NCI-H2107 treated with DMSO at 0.1 percent for 48 hours (cell line): ENCODE results near the gene KIF17.

Experiments
- DNase-seq: peaks from one replicate; lab custom pipeline; 2025; ENCODE audit not compliant: unreplicated experiment; lab: John Stamatoyannopoulos, UW

KIF17 gene

DNA sequence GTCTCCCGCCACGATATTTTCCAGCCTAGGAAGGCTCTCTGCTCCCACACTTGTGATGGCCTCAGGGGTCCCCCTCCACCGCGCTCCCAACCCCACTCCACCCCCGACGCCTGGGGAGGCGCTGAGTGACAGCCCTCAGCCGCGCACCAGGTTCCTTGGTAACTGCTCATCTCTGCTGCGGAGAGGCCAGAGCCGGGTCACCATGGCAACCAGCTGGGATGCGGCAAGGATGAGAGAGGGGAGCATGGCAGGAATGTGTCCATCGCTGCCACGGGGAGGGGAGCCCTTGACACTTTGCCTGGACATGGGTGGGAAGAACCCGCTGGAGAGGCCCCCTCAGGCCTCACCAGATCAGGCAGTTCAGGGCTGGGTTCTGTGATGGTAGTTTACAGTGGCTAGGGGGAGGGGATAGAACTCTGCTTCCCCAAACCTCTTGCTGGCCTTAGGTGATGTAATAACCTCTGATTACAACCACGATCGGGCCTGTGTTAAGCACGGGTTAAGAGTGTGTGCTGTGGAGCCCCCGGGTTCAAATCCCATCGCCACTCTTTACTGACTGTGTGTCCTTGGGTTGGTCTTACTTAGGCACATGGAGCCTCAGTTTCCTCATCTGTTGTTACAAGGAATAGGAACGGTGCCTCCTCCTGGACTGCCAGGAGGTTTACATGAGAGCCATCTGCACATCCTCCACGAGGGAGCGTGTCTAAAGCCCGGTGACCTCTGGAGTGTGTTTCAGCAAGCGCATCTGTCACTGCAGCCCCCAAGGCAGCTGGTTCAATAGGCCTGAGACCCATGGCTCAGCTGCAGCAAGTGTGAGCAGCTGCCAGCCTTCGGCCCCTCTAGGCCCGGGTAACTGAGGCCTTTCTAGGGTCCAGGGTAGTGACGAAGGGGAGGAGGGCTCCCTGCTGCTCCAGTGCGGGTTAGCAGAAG lies 6.3 kb downstream of the KIF17 start:
- DNase-seq, result no peak

DNA sequence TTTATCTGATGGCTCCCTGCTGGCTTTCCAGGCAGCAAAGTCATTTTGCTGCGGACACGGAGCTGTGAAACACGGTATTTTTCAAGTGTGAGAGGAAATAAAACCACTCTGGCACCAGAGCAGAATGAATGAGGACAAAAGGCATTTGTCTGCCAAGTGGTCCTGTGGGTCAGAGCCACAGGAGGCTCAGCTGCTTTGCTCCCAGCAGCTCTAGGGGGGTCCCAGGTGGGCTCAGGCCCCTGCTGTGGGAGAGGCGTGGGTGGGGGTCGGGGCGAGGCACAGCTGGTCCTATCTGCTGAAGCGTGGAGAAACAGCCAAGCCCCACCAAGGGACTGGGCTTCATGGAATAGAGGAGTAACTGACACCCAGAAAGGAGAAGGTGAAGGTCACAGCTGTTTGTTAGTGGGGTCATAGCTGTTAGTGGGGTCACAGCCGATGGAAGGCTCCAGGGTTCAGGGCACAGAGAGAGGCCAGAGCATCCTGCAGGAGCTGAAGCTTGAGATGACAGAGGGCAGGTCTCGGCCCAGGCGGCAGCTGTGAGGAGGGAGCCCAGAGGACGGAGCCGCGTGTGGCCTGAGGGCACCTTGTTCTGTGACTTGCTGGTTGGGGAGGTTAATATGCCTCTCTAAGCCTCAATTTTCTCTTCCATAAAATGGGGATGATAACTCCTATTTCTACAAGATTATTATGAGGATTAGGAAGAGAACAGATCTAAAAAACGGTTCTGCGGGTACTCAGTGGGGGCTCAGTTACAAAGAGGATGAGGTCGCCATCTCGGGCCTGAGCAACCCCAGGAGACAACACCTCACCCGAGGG lies 7.1 kb downstream of the KIF17 start:
- DNase-seq, result peak; percentile 57

DNA sequence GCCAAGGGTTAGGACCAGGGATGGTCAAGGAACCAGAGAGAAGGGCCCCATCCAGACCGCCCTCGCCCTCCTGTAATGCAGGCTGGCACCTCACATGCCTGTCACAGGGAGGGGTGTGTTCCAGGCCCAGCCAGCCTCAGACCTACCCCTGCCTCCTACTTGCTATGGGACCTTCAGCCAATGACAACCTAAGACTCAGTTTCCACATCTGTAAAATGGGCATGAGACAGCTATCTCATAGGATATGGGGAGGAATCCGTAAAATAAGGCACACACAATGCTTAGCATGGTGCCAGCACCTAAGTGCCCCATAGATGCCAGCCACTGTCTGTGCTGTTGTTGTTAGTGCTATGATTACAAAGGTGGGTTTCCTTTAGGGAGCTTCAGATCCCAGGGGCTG lies 7.9 kb downstream of the KIF17 start:
- no peak for DNase-seq

GRCh38 chr1:20708891-20709290 lies 8.9 kb downstream of the KIF17 start:
- no peak for DNase-seq

- DNase-seq, result no peak
These were observed 9.8 kb downstream of the KIF17 start for GRCh38 chr1:20708057-20708456.

- DNase-seq, result no peak
These were observed 11.0 kb downstream of the KIF17 start for GRCh38 chr1:20706841-20707240.

DNA sequence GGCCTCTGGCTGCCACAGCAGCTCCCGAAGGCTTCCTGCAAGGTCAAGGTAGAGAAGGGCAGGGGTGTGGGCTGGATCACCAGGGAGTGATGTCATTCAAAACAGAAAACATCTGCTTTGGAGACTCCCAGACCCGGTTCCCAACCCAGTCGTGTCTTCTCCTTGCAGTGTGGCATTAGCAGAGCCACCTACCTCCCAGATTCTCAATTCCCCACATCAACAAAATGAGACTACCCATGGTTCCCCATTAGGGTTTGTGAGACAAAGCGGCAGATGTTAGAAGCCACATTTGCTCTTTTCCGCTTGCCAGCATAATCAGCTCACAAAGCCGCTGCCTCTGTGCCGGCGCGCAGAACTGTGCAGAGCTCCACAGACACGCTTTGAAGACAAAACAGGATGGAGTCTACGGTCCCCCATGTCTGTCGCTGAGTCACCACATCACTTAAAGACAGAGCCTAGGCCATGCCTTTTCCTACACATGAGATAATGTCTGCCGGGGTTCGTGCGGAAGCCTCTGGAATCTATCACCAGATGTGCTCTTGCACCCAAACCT lies 12.5 kb downstream of the KIF17 start:
- no peak for DNase-seq

DNA sequence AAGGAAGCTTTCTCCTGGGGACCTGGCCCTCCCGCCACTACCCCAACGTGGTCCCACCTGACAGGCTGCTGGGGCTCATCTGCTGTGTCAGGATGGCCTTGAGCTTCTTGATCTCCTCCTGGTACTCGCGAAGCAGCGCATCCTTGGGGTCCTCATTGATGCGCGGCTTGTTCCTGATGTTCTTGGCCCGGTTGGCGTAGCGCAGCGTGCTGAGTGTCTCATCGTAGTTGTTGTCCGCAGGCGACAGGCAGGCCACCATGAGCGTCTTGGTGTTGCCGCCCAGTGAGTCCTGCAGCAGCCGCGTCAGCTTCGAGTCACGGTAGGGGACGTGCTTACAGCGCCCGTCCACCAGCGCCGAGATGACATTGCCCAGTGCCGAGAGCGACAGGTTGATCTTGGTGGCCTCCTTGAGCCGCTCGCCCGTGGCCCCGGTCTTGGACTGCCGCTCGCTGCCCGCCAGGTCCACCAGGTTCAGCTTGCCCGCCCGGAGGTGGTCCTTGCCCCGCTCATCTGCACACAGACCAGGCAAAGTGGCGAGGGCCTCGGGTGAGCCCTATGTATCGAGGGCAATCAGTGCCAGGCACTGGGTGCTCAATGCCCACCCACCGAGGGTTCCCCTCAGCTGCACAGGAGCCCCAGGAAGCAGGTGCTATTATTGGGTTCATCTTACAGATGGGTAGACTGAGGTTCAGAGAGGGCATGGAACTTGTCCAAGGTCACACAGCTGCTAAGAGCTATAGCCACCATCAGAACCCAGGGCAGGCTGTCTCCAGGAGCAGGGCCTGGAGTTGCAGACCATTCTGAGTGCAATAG lies 13.2 kb downstream of the KIF17 start:
- no peak for DNase-seq

DNA sequence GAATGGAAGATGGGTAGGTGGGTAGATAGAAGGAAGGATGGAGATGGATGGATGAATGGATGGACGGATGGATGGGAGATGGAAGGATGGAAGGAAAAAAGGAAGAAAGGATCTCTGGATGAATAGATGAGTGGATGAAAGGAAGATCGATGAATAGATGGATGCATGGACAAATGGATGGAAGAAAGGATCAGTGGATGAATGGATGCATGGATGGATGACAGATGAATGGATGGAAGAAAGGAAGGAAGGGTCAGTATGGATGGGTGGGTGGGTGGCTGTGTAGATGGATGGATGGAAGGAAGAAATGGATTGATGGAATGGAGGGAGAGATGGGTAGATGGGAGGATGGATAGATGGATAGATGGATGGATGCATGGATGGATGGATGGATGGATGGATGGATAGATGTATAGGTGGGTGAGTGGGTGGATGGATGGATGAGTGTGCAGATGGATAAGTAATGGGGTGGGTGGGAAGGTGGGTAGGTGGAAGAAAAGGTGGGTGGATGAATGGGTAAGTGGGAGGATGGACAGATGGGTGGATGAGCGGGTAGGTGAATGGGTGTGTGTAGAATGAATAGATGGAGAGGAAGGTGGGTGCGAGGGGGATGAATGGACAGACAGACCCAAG lies 14.6 kb downstream of the KIF17 start:
- DNase-seq, result no peak

DNA sequence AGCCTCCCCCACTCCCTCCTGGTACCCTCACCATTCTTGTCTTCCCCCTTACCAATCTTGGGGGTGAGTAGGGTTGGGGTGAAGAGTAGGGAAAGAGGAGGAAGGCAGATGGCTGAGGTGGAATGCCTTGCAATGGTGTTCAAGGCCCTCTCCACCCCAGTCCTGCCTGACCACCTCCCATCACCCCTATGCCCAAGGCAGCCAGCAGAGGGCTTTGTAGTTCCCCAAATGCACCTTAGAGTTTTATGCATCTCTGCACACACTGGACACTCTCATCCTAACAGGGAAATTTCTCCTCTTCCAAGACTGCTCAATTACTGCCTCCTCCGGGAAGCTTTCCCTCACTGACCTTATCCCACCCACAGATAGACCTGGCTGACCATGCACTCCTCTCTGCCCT lies 15.4 kb downstream of the KIF17 start:
- DNase-seq, result no peak

DNA sequence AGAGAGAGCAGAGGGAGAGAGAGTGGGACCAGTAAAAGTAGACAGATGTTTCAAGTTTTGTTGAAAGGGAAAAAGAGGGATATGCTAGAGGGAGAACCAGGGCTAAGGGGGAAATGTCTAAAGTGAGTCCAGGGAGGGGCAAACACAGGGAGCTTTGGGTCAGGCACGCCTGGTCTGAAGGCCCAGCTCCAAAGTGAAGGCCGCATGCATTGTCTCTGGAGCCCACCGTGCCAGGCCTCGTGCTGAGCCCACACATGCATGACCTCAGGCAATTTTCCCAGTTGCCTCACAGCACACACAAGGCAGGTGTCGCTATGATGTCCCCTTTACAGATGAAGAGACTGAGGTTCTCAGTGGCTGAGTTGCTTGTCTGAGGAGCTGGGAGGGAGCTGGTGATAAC lies 16.0 kb downstream of the KIF17 start:
- DNase-seq, result no peak

GRCh38 chr1:20701446-20701845 lies 16.4 kb downstream of the KIF17 start:
- DNase-seq, result no peak

DNA sequence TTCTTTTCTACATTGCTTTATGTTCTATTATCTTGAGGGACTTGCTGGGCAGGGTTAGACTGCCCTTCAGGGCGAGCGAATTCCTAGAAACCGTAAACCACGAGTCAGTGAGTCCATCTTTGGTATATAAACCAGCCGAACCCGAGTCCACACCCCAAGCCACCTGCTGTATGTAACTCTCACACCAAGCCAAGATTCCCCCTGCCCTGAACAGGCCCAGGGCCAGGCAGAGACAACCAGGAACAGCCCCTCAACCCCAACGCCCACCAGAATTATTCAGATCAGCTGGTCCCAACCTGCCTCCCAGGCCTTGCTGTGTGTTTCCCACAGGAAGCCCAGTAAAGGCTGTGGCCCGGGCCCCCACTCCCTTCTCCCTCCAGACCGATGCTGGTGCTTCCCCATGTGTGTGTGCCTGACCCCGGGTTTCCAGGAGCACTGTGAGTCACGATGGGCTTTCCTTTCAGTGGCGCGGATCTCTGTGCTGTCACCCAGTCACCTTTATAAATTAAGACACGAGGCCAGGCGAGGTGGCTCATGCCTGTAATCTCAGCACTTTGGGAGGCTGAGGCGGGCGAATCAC lies 17.1 kb downstream of the KIF17 start:
- DNase-seq, result no peak

DNA sequence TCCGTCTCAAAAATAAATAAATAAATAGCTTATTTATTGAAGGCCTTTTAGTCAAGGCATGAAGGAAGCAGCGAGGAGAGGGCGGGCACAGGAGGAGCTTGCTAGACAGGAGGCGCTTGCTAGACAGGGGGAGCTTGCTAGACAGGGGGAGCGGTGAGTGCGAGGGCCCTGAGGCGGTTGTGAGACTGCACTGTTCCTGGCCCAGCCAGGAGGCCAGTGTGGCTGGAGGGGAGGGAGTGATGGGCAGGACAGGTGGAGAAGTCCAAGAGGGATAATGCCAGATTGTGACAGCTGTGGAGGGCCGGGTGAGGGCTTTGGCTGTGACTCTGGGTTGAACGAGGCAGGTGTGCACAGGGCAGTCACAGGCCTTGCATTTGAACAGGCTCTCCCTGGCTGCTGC lies 18.2 kb downstream of the KIF17 start:
- DNase-seq, result no peak

GRCh38 chr1:20698195-20698910 lies 19.5 kb downstream of the KIF17 start:
- DNase-seq, result no peak

DNA sequence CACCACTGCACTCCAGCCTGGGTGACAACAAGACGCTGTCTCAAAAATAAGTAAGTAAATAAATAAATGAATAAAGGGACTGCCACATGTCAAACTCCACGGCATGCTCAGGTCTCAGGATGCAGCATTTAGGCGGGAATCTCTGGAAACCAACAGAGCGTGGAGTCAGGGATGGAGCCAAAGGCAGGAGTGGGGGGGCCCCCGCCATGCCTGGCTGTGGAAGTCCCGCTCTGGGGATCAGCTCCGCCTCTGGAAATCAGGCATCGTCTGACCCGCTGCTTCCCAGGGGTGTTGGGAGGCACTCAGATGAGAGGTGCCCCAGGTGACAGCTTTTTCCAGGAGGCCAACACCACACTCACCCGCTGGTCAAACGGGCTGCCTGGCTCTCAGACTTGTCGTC lies 20.2 kb downstream of the KIF17 start:
- DNase-seq, result no peak

- peak; percentile 78 for DNase-seq
These were observed 21.1 kb downstream of the KIF17 start for GRCh38 chr1:20696397-20697333.

DNA sequence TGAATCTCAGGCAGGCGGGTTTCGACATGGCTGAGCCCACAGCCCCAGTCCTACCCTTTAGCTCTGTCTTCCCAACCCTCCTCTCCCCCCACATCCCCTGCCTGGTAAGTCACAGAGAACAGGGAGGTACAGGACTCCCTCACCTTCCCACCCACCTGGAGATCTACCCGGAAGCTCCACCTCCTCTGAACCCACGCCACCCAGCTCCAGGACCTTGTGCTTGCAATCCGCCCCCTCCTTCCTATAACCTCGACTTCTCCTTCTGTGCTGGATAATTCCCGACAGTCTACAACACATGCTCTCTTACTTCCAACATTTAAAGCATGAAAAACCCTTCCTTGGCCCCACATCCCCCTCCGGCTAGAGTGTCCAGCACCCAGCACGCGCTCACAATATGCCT lies 22.3 kb downstream of the KIF17 start:
- no peak for DNase-seq
